Astrocyte of the spinal cord (primary cell): Measurements from ENCODE around the gene PRR18.

Source experiments
- DNase-seq: peaks from one replicate; pipeline ENCODE4 v3.0.0; 2011; ENCODE audit warnings: low read depth, low spot score
- H3K4me3 ChIP-seq: 2 replicates; pipeline ENCODE4 v1.5.1; 2011; ENCODE audit warnings: low read depth, mild to moderate bottlenecking, low read length, moderate library complexity
- in situ Hi-C: cut with HindIII; loops from 2 replicates; pipeline ENCODE4 v1.10.0; 2017; ENCODE audit warnings: low sequenced_read_pairs
- TF ChIP-seq, protein P1 (sequence below): IDR thresholded peaks from 2 replicates; pipeline ENCODE4 v1.5.1; 2012; ENCODE audit warnings: low read depth, mild to moderate bottlenecking, low read length, inconsistent platforms

PRR18 gene

DNA sequence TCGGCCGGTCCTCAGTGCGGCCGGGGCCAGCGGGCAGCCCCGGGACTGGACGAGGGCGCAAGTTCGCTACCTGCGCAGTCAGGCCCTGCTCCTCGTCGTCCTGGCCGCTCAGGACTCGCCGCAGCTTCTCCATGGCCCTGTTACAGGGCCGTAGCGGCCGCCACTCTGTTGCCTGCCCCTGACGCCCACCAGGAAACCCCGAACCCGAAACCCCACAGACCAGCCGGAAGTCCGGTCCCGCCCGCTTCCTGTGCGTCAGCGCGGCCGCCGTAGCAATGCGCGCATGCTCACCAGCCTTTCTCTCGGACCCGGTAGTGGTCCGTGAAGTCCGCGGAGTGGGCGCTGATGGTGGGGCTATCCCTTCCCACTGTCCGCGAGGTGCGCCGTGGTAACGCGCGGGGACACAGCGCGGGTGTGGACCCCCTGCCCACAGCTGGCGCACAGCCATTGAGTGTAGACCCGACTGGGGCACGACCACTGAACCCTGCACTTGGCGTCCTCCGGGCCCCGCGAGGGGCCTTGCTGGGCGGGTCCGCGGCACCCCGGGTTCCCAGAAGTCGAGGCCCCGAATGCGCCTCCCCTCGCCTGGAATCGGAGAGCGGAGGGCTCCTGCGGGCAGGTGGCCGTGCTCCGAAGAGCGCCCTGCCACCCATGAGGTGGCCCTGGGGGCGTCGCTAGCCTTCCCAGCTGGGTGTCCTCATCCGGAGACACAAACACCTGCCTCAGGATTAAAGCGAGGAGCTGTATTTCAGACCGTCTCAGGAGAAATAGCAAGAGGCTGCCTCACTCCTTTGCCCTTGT lies 34.4 kb upstream of the PRR18 start, which contains the start of gene SFT2D1:
Gene SFT2D1 (minus strand): TSS at position 197 of the 801 bp plus-strand sequence. CDS start 64 bp downstream, at position 133.
- in situ Hi-C loops: no loop called here
- peak within 1 kb of the TSS; percentile 97 for H3K4me3 ChIP-seq
- DNase-seq: peak; percentile 83

DNA sequence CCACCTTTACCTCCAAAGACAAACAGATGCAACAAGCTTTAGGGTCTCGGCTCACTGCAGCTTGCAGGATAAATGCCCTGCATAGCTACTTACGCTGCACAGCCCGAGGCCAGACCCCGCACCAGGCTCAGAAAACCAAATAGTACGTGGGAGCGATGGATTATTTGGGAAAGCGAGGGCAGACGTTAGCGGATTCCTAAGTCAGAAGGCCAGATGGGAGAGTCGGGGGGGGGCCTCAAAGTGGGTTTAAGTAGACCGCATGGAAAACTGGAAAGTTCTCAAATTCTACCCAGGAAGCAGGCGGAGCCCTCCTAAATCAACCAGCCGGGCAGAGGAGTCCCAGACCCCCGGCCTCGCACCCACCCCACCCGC lies 33.8 kb upstream of the PRR18 start:
- DNase-seq: peak; percentile 31
- H3K4me3 ChIP-seq: peak overlapping the region; percentile 97
- in situ Hi-C loops: no loop called here
- TF ChIP-seq, protein P1, sequence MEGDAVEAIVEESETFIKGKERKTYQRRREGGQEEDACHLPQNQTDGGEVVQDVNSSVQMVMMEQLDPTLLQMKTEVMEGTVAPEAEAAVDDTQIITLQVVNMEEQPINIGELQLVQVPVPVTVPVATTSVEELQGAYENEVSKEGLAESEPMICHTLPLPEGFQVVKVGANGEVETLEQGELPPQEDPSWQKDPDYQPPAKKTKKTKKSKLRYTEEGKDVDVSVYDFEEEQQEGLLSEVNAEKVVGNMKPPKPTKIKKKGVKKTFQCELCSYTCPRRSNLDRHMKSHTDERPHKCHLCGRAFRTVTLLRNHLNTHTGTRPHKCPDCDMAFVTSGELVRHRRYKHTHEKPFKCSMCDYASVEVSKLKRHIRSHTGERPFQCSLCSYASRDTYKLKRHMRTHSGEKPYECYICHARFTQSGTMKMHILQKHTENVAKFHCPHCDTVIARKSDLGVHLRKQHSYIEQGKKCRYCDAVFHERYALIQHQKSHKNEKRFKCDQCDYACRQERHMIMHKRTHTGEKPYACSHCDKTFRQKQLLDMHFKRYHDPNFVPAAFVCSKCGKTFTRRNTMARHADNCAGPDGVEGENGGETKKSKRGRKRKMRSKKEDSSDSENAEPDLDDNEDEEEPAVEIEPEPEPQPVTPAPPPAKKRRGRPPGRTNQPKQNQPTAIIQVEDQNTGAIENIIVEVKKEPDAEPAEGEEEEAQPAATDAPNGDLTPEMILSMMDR: no peak

More for the DNA sequence above, 34.4 kb upstream of the PRR18 start, which contains the start of gene SFT2D1:
- TF ChIP-seq, protein P1: no peak

DNA sequence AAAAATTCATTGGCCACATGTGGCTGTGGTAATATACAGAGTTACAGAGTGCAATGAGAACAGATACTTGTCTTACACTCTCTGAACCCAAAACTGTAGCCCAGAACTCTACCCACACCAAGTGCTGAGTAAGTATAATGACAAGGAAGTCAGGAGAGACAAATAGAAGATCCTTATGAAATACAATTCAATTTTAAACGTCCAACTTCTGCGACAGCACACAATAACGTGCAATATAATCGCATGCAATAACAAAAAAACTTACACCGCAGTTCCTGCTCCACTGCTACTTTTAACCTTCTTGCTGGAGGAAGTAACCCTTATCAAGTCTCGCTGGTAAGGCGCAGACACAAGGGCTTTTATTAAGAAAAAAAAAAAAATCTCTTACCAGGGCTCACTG lies 33.3 kb upstream of the PRR18 start:
- H3K4me3 ChIP-seq: peak overlapping the region; percentile 97
- in situ Hi-C loops: no loop called here
- TF ChIP-seq, protein P1: no peak
- no peak for DNase-seq

DNA sequence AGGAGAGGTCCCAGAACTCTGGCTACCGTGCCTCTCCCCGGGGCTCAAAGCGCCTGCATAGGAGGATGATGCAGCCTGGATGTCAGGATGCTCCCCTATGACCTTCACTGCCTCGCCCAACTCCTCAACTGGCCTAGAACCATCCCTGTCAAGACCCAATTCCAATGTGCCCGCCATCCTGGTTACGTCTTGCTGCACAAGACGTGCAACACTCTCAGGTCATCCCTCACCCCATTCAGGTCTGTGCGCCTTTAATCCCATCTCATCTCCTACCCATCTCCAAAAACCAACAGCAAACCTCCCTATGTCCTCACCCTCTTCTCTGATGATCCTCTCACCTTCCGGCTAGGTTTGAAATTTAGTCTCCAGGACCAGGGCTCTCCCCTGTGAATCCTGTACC lies 30.7 kb upstream of the PRR18 start:
- no peak overlapping the region for H3K4me3 ChIP-seq
- in situ Hi-C loops: no loop called here
- DNase-seq: no peak
- TF ChIP-seq, protein P1: no peak

DNA sequence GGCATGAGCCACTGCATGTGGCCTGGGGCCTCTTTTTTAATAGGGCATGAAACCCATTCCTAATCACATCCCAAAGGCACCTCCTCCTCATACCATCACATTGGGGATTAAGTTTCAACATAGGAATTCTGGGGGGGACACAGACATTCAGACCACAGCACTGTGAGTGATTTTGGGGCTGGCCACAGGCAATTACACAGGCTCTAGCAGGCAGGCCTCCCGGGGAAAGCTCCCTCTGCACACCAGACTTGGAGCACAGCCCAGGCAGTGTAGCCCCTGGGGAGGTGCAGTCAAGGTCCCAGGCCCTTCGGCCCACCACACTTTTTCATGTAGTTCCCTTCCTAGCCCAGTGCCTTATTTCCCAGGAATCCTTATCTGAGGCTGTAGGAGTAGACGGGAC lies 28.7 kb upstream of the PRR18 start:
- TF ChIP-seq, protein P1: no peak
- in situ Hi-C loops: no loop called here
- DNase-seq: no peak
- H3K4me3 ChIP-seq: no peak overlapping the region

DNA sequence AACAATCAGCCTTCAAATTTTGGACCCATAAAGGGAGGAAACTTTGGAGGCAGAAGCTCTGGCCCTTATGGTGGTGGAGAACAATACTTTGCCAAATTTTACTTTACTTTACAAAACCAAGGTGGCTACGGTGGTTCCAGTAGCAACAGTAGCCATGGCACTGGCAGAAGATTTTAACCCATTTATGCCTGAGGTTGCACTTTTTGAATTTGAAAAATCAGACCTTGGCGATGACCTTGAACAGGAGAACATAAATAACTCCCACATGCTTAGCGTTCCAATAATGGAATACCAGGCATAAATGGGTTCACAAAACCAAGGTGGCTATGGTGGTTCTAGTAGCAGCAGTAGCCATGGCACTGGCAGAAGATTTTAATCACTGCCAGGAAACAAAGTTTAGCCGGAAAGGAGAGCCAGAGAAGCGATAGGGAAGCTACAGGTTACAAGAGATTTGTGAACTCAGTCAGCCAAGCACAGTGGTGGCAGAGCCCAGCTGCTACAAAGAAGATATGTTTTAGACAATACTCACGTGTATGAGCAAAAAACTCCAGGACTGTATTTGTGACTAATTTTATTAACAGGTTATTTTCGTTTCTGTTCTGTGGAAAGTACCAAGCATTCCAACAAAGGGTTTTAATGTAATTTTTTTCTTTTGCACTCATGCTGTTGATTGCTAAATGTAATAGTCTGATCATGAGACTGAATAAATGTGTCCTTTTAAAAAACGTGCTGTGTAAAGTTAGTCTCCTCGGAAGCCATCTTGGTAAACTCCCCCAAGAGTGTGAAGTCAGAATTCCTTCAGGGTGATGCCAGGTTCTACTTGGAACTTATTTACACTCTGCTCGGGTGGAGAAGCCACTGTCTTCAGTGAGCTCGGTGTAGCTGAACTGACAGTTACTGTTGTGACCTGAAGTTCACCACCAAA lies 27.4 kb upstream of the PRR18 start:
- no peak overlapping the region for H3K4me3 ChIP-seq
- TF ChIP-seq, protein P1: no peak
- in situ Hi-C loops: no loop called here
- DNase-seq: no peak
